Measurements from ENCODE around the gene RAP1GAP. TPM values are rescaled to one million over a fixed set of nuclear protein-coding genes. Genes with fewer than 3 reads are reported as not detected.

Gene RAP1GAP
- total RNA-seq, 1 experiment from 2014 or later = 13.4 TPM

DNA sequence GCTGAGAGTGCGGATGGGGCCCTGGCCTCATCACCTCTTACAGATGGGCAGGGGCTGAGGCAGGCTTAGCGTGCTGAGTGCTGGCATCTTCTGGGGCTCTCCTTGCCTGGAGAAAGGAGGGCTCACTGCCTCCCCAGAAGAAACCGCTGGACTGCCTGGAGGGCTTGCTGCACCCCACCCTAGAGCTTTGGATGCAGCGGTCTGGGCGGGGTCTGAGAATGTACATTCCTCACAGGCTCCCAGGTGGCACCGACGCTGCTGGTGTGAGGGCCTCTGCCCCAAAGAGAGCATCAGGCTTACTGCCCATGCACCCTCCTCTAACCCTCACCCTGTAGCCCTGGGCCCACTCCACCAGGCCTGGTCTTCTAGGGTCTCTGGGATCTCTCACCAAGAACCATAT, 51.1 kb downstream of the RAP1GAP start:
- intact Hi-C loops (cut with micrococcal nuclease) = no loop called here
- BruUV-seq (replicated peaks) = no TSS peak
- Histone ChIP-seq H3K9ac (ENCODE audit: low read length) (no peak overlapping the region), H4K20me1 (ENCODE audit: insufficient read depth) (no peaks in the 10 kb centered on the region), H3K79me2 (ENCODE audit: insufficient read depth, low read length) (no peaks in the 10 kb centered on the region), H3K4me2 (ENCODE audit: low read length) (no peak overlapping the region), H3K27ac (ENCODE audit: low read depth, low read length) (no peak overlapping the region), H3K4me3 (replicated peaks in 1 of 2; ENCODE audit: low read depth in 1 of 2, low read length in 2 of 2) (no peak overlapping the region), H3K27me3 (ENCODE audit: insufficient read depth, low read length) (no peaks in the 10 kb centered on the region), H3K36me3 (ENCODE audit: control insufficient read depth in 1 of 2, insufficient read depth in 2 of 2, low read length in 2 of 2) (no peaks in the 10 kb centered on the region), H2AFZ (ENCODE audit: low read depth, low read length, poor library complexity, severe bottlenecking) (no peak overlapping the region), H3K9me2 (ENCODE audit: insufficient read depth) (no peaks in the 10 kb centered on the region), H3K9me3 (ENCODE audit: control insufficient read depth in 1 of 2, insufficient read depth in 1 of 2, low read depth in 1 of 2, low read length in 2 of 2) (no peaks in the 10 kb centered on the region), H3K4me1 (ENCODE audit: control insufficient read depth in 1 of 2, insufficient read depth in 2 of 2, low read length in 2 of 2) (peaks cover 17 to 26% of the 10 kb centered on the region in 2 experiments)
- ChIA-PET POLR2A (no interaction called here), RAD21 (ENCODE audit: low non-redundant PET in 1 of 2, low total read pairs in 2 of 2, uncharacterized antibody in 2 of 2, unreplicated experiment in 2 of 2) (no interaction called here), CTCF (no interaction called here)
- ATAC-seq (no peak), DNase-seq (ENCODE audit: low read depth, low spot score) (no peak)
- TF ChIP-seq, protein P1, sequence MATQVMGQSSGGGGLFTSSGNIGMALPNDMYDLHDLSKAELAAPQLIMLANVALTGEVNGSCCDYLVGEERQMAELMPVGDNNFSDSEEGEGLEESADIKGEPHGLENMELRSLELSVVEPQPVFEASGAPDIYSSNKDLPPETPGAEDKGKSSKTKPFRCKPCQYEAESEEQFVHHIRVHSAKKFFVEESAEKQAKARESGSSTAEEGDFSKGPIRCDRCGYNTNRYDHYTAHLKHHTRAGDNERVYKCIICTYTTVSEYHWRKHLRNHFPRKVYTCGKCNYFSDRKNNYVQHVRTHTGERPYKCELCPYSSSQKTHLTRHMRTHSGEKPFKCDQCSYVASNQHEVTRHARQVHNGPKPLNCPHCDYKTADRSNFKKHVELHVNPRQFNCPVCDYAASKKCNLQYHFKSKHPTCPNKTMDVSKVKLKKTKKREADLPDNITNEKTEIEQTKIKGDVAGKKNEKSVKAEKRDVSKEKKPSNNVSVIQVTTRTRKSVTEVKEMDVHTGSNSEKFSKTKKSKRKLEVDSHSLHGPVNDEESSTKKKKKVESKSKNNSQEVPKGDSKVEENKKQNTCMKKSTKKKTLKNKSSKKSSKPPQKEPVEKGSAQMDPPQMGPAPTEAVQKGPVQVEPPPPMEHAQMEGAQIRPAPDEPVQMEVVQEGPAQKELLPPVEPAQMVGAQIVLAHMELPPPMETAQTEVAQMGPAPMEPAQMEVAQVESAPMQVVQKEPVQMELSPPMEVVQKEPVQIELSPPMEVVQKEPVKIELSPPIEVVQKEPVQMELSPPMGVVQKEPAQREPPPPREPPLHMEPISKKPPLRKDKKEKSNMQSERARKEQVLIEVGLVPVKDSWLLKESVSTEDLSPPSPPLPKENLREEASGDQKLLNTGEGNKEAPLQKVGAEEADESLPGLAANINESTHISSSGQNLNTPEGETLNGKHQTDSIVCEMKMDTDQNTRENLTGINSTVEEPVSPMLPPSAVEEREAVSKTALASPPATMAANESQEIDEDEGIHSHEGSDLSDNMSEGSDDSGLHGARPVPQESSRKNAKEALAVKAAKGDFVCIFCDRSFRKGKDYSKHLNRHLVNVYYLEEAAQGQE (IDR thresholded peaks at IDR 0.05; ENCODE audit: low read depth) = no peak
- TF ChIP-seq, protein P2, sequence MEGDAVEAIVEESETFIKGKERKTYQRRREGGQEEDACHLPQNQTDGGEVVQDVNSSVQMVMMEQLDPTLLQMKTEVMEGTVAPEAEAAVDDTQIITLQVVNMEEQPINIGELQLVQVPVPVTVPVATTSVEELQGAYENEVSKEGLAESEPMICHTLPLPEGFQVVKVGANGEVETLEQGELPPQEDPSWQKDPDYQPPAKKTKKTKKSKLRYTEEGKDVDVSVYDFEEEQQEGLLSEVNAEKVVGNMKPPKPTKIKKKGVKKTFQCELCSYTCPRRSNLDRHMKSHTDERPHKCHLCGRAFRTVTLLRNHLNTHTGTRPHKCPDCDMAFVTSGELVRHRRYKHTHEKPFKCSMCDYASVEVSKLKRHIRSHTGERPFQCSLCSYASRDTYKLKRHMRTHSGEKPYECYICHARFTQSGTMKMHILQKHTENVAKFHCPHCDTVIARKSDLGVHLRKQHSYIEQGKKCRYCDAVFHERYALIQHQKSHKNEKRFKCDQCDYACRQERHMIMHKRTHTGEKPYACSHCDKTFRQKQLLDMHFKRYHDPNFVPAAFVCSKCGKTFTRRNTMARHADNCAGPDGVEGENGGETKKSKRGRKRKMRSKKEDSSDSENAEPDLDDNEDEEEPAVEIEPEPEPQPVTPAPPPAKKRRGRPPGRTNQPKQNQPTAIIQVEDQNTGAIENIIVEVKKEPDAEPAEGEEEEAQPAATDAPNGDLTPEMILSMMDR (IDR thresholded peaks at IDR 0.05 in 2 of 3, conservative IDR thresholded peaks at IDR 0.05 in 1 of 3; ENCODE audit: borderline replicate concordance in 1 of 3, insufficient read depth in 1 of 3, low read depth in 2 of 3, low read length in 2 of 3) = no peak
- TF ChIP-seq JUND (IDR thresholded peaks at IDR 0.05) = no peak

Data from HCT116 (cell line).